Gastrocnemius medialis (tissue), 4 donors: Measurements from ENCODE around the gene PPT2. TPM values are rescaled to one million over a fixed set of nuclear protein-coding genes. Genes with fewer than 3 reads are reported as not detected.

Experiments
- ATAC-seq, 2 donors: fragments of 150-250 bp; one replicate each; pipeline ENCODE4 v1.9.1; 2016
- DNase-seq, 2 donors: peaks; one replicate each; pipeline ENCODE4 v3.0.0-alpha.2; 2019
- H3K27ac ChIP-seq, 4 donors: fragments of 200-600 bp; sonication (generic); 1 replicate in 1 of 4; 2 replicates in 3 of 4; pipeline ENCODE4 v1.5.1; 2016 to 2018; ENCODE audit warnings: mild to moderate bottlenecking in 2 of 4, moderate library complexity in 1 of 4
- H3K27me3 ChIP-seq, 3 donors: fragments of 200-600 bp; sonication (generic) in 2 of 3; 1 replicate in 1 of 3; 2 replicates in 2 of 3; pipeline versions ENCODE4 v1.5.1 to v1.6.0; 2016 to 2019; ENCODE audit warnings: mild to moderate bottlenecking in 1 of 3, moderate library complexity in 1 of 3
- H3K36me3 ChIP-seq, 2 donors: fragments of 200-600 bp; sonication (generic) in 1 of 2; one replicate each; pipeline ENCODE4 v1.5.1; 2017 to 2018
- H3K4me1 ChIP-seq, 2 donors: fragments of 200-600 bp; sonication (generic) in 1 of 2; one replicate each; pipeline ENCODE4 v1.5.1; 2016 to 2017; ENCODE audit warnings: mild to moderate bottlenecking in 2 of 2
- H3K4me3 ChIP-seq, 4 donors: fragments of 200-600 bp; sonication (generic) in 3 of 4; 1 replicate in 1 of 4; 2 replicates in 3 of 4; pipeline ENCODE4 v1.5.1; 2016 to 2019; ENCODE audit warnings: mild to moderate bottlenecking in 2 of 4
- H3K9me3 ChIP-seq, 3 donors: fragments of 200-600 bp; sonication (generic) in 2 of 3; 1 replicate in 1 of 3; 2 replicates in 2 of 3; pipeline ENCODE4 v1.5.1; 2016 to 2019
- CTCF ChIP-seq, 5 experiments: fragments of 450-650 bp in 3 of 5; fragments of 200-600 bp in 2 of 5; sonication (generic) in 2 of 5; IDR thresholded peaks in 4 of 5; conservative IDR thresholded peaks in 1 of 5; 1 replicate in 4 of 5; 2 replicates in 1 of 5; pipeline ENCODE4 v1.5.1; 2016 to 2019; ENCODE audit warnings: antibody characterized with exemption in 5 of 5, mild to moderate bottlenecking in 3 of 5, moderate library complexity in 3 of 5
- POLR2A ChIP-seq, 2 donors: fragments of 450-650 bp; IDR thresholded peaks; one replicate each; pipeline ENCODE4 v1.6.1; 2017; ENCODE audit warnings: antibody characterized with exemption in 2 of 2, mild to moderate bottlenecking in 2 of 2, moderate library complexity in 2 of 2
- in situ Hi-C, 4 donors: fragments of 200-750 bp; cut with MboI; loops; one replicate each; pipeline versions ENCODE4 v1.15.0 to v1.8.0; 2017; ENCODE audit warnings: low sequenced_read_pairs in 4 of 4
- intact Hi-C: fragments of 100-400 bp; cut with DNase I; formaldehyde crosslinking; loops from one replicate; pipeline ENCODE4 v1.15.1; 2023; ENCODE audit warnings: low total_unique reads
- total RNA-seq, 4 donors: library from RNA; depleted of rRNA; stranded (reverse); fragments of >200 nt; gene quantifications; one replicate each; pipeline versions ENCODE4 v1.1.0 to v1.2.3, GENCODE V29; 2016

Gene PPT2
- total RNA-seq, 4 donors from 2014 or later: 16.2 to 72.7 (median 21.4) TPM

GRCh38 chr6:32196682-32197616 lies 43.0 kb downstream of the PPT2 start:
- no peak for DNase-seq
- intact Hi-C loops (loop anchor here (5.0 to 10.0 kb wide), 4 partner anchors 650 to 1482 kb away; partner anchors contain the start of genes ATP6V1G2, BRD2, HSD17B8 and MDC1), in situ Hi-C loops (loop anchor here in 3 of 4 donors (10.0 to 25.0 kb wide), 7 partner anchors 72 to 1585 kb away; partner anchors contain the start of genes BRD2 (in 3 of the 3), HLA-DMA (in 3 of the 3), APOM (in 2 of the 3) and BAG6 (in 2 of the 3))
- Histone ChIP-seq H3K9me3 (no peaks in the 10 kb centered on the region), H3K27me3 (peaks cover 0 to 5% (median 2%) of the 10 kb centered on the region in 3 donors), H3K27ac (peak overlapping the region; percentile 91 to 98 (median 96)), H3K4me1 (peaks cover 20 to 26% of the 10 kb centered on the region in 2 donors), H3K4me3 (peak overlapping the region; percentile 67 to 86 (median 71)), H3K36me3 (no peaks in the 10 kb centered on the region)
- TF ChIP-seq POLR2A (IDR thresholded peaks at IDR 0.05) (no peak), CTCF (IDR thresholded peaks at IDR 0.05 in 4 of 5, conservative IDR thresholded peaks at IDR 0.05 in 1 of 5) (no peak)
- ATAC-seq: no peak

GRCh38 chr6:32198345-32198696 lies 44.4 kb downstream of the PPT2 start:
- ATAC-seq: no peak
- H3K36me3 ChIP-seq: no peaks in the 10 kb centered on the region
- H3K27me3 ChIP-seq: peaks cover 0 to 11% (median 10%) of the 10 kb centered on the region in 3 donors
- DNase-seq: no peak
- intact Hi-C loops (loop anchor here (5.0 to 10.0 kb wide), 4 partner anchors 651 to 1484 kb away; partner anchors contain the start of genes ATP6V1G2, BRD2, HSD17B8 and MDC1), in situ Hi-C loops (loop anchor here in 3 of 4 donors (10.0 to 25.0 kb wide), 7 partner anchors 74 to 1586 kb away; partner anchors contain the start of genes BRD2 (in 3 of the 3), HLA-DMA (in 3 of the 3), APOM (in 2 of the 3) and BAG6 (in 2 of the 3))
- TF ChIP-seq CTCF (IDR thresholded peaks at IDR 0.05 in 4 of 5, conservative IDR thresholded peaks at IDR 0.05 in 1 of 5) (no peak), POLR2A (IDR thresholded peaks at IDR 0.05) (no peak)
- peak overlapping the region in 3 of 4 donors; percentile 35 to 98 (median 40) for H3K27ac ChIP-seq
- H3K4me1 ChIP-seq: peaks cover 17 to 20% of the 10 kb centered on the region in 2 donors
- no peak overlapping the region for H3K4me3 ChIP-seq
- no peaks in the 10 kb centered on the region for H3K9me3 ChIP-seq

GRCh38 chr6:32198866-32199265 lies 44.9 kb downstream of the PPT2 start:
- TF ChIP-seq POLR2A (IDR thresholded peaks at IDR 0.05) (no peak), CTCF (IDR thresholded peaks at IDR 0.05 in 4 of 5, conservative IDR thresholded peaks at IDR 0.05 in 1 of 5) (no peak)

GRCh38 chr6:32200711-32201475 lies 47.0 kb downstream of the PPT2 start:
- intact Hi-C loops (no loop called here), in situ Hi-C loops (no loop called here)
- Histone ChIP-seq H3K27ac (no peak overlapping the region), H3K36me3 (no peaks in the 10 kb centered on the region), H3K4me1 (peaks cover 8 to 11% of the 10 kb centered on the region in 2 donors), H3K27me3 (peaks cover 0 to 11% (median 10%) of the 10 kb centered on the region in 3 donors), H3K4me3 (no peak overlapping the region), H3K9me3 (no peaks in the 10 kb centered on the region)
- ATAC-seq (no peak), DNase-seq (no peak)
- TF ChIP-seq POLR2A (IDR thresholded peaks at IDR 0.05): no peak
- no peak for TF ChIP-seq CTCF (IDR thresholded peaks at IDR 0.05 in 4 of 5, conservative IDR thresholded peaks at IDR 0.05 in 1 of 5)

More at GRCh38 chr6:32198866-32199265, 44.9 kb downstream of the PPT2 start:
- Histone ChIP-seq H3K4me3 (no peak overlapping the region), H3K27me3 (peaks cover 0 to 11% (median 10%) of the 10 kb centered on the region in 3 donors), H3K4me1 (peaks cover 17 to 20% of the 10 kb centered on the region in 2 donors), H3K36me3 (no peaks in the 10 kb centered on the region), H3K9me3 (no peaks in the 10 kb centered on the region), H3K27ac (peak overlapping the region in 1 of 4 donors; percentile 98)
- in situ Hi-C loops: loop anchor here in 3 of 4 donors (10.0 to 25.0 kb wide), 7 partner anchors 74 to 1587 kb away; partner anchors contain the start of genes BRD2 (in 3 of the 3), HLA-DMA (in 3 of the 3), APOM (in 2 of the 3) and BAG6 (in 2 of the 3)
- ATAC-seq: no peak
- no peak for DNase-seq
- intact Hi-C loops: loop anchor here (5.0 to 10.0 kb wide), 4 partner anchors 652 to 1484 kb away; partner anchors contain the start of genes ATP6V1G2, BRD2, HSD17B8 and MDC1
